Middle frontal gyrus (tissue), 1 donor: Measurements from ENCODE around the gene GOLIM4.

Source experiments
- DNase-seq: peaks from one replicate; pipeline ENCODE4 v3.0.0-alpha.2; 2015; ENCODE audit warnings: low spot score; ENCODE audit errors: extremely low spot score

GOLIM4 gene

GRCh38 chr3:168100777-168101492, 5.2 kb upstream of the GOLIM4 start:
- DNase-seq = no peak

GRCh38 chr3:168097381-168097780, 1.7 kb upstream of the GOLIM4 start:
- no peak for DNase-seq

- peak; percentile 48 for DNase-seq
Measured at GRCh38 chr3:168096210-168096652, 507 bp upstream of the GOLIM4 start.

GRCh38 chr3:168094877-168095610, 680 bp downstream of the GOLIM4 start:
- no peak for DNase-seq

GRCh38 chr3:168094580-168094876, 1.2 kb downstream of the GOLIM4 start:
- DNase-seq = no peak

GRCh38 chr3:168093790-168094189, 1.9 kb downstream of the GOLIM4 start:
- DNase-seq = no peak

GRCh38 chr3:168093229-168093628, 2.5 kb downstream of the GOLIM4 start:
- DNase-seq = no peak

GRCh38 chr3:168091941-168092340, 3.8 kb downstream of the GOLIM4 start:
- DNase-seq = no peak

GRCh38 chr3:168091302-168091858, 4.3 kb downstream of the GOLIM4 start:
- DNase-seq = no peak

- no peak for DNase-seq
Measured at GRCh38 chr3:168090306-168091085, 5.2 kb downstream of the GOLIM4 start.

GRCh38 chr3:168089179-168089771, 6.4 kb downstream of the GOLIM4 start:
- no peak for DNase-seq

- no peak for DNase-seq
Measured at GRCh38 chr3:168088106-168088720, 7.5 kb downstream of the GOLIM4 start.

- no peak for DNase-seq
Measured at GRCh38 chr3:168087539-168087938, 8.2 kb downstream of the GOLIM4 start.

- no peak for DNase-seq
Measured at GRCh38 chr3:168086541-168087260, 9.0 kb downstream of the GOLIM4 start.

- no peak for DNase-seq
Measured at GRCh38 chr3:168085491-168086119, 10.1 kb downstream of the GOLIM4 start.

- no peak for DNase-seq
Measured at GRCh38 chr3:168083906-168084305, 11.8 kb downstream of the GOLIM4 start.

GRCh38 chr3:168081856-168082255, 13.9 kb downstream of the GOLIM4 start:
- no peak for DNase-seq

GRCh38 chr3:168081171-168081771, 14.5 kb downstream of the GOLIM4 start:
- DNase-seq = no peak

GRCh38 chr3:168080499-168081170, 15.1 kb downstream of the GOLIM4 start:
- DNase-seq = no peak
